Stimulated activated CD8-positive, alpha-beta memory T cell treated with anti-CD3 and anti-CD28 coated beads, Interleukin-15, amount 100 ng/mL, for 1 hour (primary cell): ENCODE data around the gene FOXF2.
"Not testable (repeated sequence)": the region's sequence is repeated elsewhere in the genome, so short reads cannot be mapped to it uniquely, and the experiment has no call there.

Experiments used
- DNase-seq: peaks from one replicate; pipeline ENCODE4 v3.0.0-alpha.2; 2020; ENCODE audit warnings: low read depth

FOXF2 gene

GRCh38 chr6:1389369-1390132, at the start of gene FOXF2:
FOXF2 (plus strand) TSS chr6:1389576; CDS start chr6:1389948, 372 bp downstream.
- DNase-seq: no peak

GRCh38 chr6:1346101-1346500, 43.3 kb upstream of the FOXF2 start:
- DNase-seq: no peak

DNA sequence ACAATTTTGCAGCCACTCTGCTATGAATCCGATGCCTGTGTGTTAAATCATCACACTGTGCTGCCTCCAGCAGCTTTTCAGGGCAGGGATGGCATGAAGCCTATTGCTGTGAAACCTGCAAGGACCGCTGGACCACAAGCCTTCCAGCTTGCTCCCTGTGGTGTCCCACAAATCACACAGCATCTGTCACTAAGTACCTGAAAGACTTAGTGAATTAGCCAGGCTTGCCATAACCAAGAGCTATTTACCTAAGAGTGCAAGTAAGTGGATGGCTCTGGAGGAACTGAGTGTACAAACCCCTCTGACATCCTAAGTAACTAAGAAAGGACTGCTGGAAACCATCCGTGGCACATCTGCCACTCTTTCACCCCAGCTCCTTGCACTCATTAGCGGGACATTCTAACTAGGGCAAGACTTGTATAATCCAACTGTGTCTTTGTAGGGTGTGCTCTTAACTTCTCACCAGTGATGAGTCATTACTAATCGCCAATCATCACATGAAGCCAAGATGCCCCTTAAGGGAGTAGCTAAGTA, 42.8 kb upstream of the FOXF2 start:
- DNase-seq: no peak

DNA sequence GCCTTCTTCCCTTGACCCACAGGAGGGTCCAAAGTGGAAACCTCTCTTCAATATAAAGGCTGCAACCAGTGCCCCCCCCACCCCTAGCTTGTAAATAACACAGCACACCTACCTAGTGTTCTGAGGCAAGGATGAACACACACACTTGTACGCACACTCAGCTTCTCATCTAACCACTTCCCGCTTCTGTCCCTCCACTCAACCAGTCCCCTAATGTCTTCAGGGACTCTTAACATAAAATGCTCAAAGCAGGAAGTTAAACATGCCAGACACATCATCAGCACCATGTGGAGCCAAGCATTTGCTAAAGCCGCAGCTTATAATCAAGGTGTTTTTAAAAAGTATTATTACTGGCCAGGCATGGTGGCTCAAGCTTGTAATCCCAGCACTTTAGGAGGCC, 42.2 kb upstream of the FOXF2 start:
- DNase-seq: no peak

- DNase-seq: no peak
Measured at GRCh38 chr6:1348675-1349074, 40.7 kb upstream of the FOXF2 start.

GRCh38 chr6:1349655-1350054, 39.7 kb upstream of the FOXF2 start:
- DNase-seq: no peak

DNA sequence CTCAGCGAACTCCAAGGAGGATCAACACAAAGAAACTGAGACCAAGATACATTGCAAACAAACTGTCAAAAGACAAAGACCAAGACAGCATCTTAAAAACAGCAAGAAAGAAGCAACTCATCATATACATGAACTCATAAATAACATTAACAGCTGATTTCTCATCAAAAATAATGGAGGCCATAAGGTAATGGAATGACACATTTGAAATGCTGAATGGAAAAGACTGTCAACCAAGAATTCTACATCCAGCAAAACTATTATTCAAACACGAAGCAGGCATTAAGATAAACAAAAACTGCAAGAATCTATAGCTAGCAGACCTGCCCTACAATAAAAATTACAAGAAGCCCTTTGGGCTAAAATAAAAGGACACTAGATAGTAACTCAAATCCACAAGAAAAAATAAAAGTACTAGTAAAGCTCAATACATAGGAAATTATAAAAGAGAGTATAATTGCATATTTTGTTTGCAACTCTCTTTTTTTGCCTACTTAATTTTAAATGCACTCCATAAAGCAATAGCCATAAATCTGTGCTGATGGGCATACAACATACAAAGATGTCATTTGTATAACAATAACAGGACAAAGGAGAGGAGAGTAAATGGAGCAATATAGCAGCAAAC, 37.9 kb upstream of the FOXF2 start:
- no peak for DNase-seq

- DNase-seq: not testable (repeated sequence)
Measured at GRCh38 chr6:1355068-1355467, 34.3 kb upstream of the FOXF2 start.

DNA sequence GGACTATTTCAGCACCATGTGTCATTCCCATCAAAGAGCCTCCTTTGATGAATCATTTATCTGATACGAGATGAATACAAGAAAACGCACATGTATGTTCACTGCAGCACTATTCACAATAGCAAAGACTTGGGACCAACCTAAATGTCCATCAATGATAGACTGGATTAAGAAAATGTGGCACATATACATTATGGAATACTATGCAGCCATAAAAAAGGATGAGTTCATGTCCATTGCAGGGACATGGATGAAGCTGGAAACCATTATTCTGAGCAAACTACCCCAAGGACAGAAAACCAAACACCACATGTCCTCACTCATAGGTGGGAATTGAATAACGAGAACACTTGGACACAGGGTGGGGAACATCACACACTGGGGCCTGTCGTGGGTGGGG, 27.7 kb upstream of the FOXF2 start:
- DNase-seq: not testable (repeated sequence)

GRCh38 chr6:1362643-1363042, 26.7 kb upstream of the FOXF2 start:
- no peak for DNase-seq

- no peak for DNase-seq
Measured at GRCh38 chr6:1363298-1363697, 26.1 kb upstream of the FOXF2 start.

DNA sequence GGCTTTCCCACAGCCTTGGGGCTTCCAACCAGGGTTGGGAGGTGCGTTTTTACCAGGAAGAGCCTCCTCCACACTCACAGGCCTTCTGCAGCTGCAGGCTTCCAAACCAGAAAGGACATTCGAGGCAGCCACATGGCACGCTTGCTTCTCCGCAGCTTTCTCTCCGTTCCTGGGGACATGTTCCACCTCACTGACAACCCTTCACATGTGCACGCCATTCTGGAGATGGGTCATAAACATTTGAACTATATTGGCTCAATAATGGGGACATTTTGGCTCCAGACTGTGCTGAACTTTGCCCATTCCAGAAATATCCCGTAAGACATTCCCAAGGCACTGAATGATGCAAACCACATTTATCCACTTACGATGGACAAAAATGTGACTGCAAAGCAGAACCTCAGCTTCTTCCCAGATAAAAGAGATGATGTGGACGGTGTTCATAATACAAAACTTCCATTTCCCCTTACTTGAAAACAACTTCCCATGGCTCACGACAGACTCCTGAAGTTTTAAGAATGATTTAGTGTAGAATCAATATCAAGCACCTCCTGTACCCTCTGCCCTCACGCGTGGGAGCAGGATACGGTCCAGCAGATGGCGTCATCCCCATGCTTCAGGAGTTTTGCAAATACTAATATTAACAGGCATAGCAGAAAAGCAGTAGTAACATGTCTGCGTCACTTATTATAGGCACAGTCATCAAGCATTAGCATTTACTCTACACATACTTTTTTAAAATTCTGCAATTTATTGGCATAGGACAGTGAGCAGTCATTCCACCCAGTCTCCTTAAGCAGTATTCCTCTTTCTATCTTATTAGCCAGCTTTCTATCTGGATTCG, 25.4 kb upstream of the FOXF2 start:
- no peak for DNase-seq

DNA sequence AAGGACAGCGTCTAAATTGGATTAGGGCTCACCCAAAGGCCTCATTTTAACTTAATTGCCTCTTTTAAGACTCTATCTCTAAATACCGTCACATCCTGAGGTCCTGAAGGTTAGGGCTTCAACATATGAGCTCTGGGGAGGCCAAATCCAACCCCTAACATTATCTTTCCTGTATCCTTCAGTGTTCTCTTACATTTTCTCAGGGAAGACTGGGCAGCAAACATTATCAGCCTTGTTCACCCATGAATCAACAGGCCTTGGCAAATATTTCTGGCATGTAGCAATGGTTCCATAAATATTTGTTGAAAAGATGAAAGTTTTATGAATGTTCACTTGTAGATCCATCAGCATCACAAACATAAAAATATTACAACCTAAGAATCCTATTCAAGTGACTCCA, 24.6 kb upstream of the FOXF2 start:
- DNase-seq: no peak

DNA sequence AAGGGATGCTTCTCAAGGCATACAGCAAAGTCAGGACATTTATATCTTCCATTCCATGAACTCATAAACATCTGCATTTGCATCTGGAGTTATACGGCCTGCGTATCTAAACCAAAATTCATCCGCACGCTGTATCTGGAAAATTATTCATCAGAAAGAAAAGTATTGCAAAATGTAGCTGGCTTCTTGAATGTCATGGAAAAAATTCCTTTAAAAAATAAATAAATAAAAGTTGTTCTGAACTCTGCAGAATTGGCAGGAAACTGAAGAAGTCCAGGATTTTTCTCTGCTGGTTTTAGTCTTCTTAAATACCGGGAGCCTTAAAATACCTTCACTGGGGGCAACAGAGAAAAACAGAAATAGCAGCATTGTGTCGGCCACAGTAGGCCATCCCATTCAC, 23.7 kb upstream of the FOXF2 start:
- DNase-seq: no peak

- DNase-seq: no peak
Measured at GRCh38 chr6:1367771-1368170, 21.6 kb upstream of the FOXF2 start.

- no peak for DNase-seq
Measured at GRCh38 chr6:1368940-1369339, 20.4 kb upstream of the FOXF2 start.

DNA sequence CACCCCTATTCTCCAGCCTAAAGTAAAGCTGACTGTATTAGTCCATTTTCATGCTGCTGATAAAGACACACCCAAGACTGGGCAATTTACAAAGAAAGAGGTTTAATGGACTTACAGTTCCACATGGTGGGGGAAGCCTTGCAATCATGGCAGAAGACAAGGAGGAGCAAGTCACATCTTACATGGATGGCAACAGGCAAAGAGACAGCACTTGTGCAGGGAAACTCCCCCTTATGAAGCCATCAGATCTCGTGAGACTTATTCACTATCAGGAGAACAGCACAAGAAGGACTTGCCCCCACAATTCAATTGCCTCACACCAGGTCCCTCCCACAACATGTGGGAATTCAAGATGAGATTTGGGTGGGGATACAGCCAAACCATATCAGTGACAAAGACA, 19.7 kb upstream of the FOXF2 start:
- DNase-seq: not testable (repeated sequence)

DNA sequence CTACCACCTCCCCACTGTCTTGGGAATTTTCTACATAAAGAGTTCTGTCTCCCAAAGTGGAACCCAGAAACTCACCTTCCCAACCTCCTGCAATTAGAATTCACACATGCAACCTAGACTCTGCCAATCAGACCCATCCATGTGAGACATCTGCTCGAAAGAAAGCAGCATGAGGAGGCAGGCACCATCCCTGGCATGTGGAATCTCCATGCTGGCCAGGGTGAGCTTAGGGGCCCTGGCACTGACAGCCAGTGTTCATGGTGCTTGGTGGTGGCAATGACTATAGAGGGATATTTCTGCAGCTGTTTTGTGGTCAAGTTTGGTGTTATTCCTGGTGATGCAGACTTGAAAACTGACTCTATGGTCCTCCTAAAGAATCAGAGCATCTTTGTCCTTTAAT, 17.4 kb upstream of the FOXF2 start:
- no peak for DNase-seq

- DNase-seq: no peak
Measured at GRCh38 chr6:1372690-1373089, 16.7 kb upstream of the FOXF2 start.

- no peak for DNase-seq
Measured at GRCh38 chr6:1376653-1377052, 12.7 kb upstream of the FOXF2 start.

DNA sequence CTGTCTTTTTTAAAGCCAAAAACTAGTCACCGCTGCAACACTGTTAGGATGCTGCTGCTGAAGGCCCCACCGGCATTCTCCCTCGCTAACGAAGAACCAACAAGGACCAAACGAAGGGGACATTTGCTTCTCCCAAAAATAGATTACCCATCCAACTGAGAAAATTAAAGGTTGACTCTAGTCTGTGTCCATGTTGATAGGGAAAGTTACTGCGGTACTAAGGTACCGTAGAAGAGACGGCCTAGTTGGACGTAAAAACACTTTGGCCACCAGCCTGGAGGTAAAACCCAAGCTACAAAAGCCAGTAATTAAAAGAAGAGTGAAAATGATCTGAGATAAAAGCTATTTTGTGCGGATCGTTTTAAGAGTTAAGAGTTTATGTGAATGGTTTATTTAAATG, 11.8 kb upstream of the FOXF2 start:
- no peak for DNase-seq
